Eye (tissue), 1 donor: Measurements from ENCODE around the gene LFNG.

Experiments used
- DNase-seq: peaks from one replicate; pipeline ENCODE4 v3.0.0-alpha.2; 2015

The LFNG gene

GRCh38 chr7:2504128-2504888 lies 15.3 kb upstream of the LFNG start:
- DNase-seq: no peak

DNA sequence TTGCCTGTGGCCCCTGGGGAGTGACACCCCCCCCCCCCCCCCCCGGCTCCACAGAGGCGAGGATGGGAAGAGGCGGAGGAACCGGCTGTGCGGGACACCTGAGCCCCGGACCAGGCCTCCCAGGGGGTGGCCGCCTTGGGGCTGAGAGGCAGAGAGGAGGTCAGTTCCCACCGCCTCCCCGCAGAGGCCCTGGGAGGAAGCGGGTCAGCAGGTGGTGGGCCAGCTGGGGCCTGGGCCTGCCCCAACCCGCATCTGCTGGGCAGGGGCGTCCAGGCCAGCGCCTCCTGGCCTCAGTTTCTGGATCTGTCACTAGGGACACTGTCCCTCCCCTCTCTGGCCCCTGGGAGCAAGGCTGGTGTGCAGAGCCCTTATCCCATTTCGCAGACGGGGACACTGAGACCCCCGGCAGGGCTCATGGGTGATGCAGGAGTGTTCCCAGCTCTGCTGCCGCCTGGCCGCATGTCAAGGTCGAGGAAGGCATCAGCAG lies 14.6 kb upstream of the LFNG start:
- DNase-seq: no peak

DNA sequence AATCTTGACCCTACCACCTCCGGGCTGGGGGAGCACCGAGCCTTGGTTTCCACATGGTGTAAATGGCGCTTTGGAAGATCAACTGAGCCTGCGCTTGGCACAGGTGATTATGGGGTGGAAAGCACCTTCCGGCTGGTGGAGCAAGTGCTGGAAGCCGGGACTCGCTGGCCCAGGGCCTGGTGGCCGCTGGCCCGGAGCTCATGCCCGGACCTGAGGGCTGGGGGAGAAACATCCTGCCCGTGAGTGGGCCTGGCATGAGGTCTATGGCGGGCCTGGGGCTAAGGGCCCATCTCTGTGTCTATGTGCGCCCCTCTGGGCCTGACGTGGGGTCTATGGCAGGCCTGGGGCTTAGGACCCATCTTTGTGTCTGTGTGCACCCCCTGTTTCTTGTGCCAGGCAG lies 14.2 kb upstream of the LFNG start:
- no peak for DNase-seq

DNA sequence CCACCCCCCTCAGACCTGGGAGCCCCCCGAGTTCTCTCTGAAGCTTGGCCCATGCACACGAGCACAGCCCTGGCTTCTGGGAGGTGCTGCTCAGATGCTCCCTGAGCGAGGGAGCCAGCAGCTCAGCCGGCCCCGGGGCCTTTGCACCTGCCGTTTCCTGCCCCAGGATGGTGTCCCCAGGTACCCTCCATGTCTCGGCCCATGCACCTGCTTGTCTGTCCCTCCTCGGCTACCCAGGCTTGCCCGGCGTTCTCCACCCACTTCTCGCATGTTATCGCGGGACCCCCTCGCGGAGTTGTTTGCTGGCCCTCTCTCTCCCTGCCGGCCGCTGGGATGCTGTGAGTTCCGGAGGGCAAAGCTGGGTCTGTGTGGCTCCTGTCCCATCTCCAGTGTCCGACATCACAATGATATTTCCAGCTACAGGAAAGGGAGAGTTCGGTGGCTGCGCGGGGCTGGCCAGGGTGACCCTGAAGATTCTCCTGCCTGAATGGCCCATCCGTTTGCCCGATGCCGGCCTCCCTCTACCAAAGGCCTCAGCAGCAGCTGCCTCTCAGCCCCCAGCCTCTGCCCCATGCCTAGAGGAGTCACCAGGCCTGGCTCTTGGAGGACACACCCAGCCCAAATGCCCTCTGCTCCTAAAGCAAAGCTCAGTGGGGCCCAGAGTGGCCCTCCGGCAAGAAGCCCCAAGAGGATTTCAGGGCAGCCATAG lies 12.2 kb upstream of the LFNG start:
- DNase-seq: no peak

DNA sequence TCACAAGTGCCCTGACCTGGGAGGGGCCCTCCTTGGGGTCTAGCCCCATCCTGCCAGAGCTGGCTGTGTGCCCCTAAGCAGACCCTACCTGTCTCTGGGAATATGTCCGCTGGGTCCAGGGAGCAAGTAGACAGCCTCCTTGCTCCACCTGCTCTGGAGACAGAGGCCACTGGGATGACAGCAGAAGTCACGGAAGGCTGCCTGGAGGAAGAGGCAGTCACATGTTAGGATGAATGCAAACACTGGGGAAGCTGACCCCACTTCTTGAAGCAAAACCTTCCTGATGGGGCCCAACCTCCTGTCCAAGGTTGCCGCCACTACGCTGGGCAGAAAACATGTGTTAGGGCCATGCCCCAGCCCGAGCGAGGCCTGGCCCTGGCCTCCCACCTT lies 11.7 kb upstream of the LFNG start:
- DNase-seq: peak; percentile 18

- DNase-seq: peak; percentile 83
Observed at GRCh38 chr7:2508327-2509215, 11.0 kb upstream of the LFNG start.

- DNase-seq: no peak
Observed at GRCh38 chr7:2509298-2509906, 10.2 kb upstream of the LFNG start.

GRCh38 chr7:2510130-2510776 lies 9.3 kb upstream of the LFNG start:
- DNase-seq: no peak

- no peak for DNase-seq
Observed at GRCh38 chr7:2510909-2511768, 8.4 kb upstream of the LFNG start.

- no peak for DNase-seq
Observed at GRCh38 chr7:2511769-2512168, 7.8 kb upstream of the LFNG start.

DNA sequence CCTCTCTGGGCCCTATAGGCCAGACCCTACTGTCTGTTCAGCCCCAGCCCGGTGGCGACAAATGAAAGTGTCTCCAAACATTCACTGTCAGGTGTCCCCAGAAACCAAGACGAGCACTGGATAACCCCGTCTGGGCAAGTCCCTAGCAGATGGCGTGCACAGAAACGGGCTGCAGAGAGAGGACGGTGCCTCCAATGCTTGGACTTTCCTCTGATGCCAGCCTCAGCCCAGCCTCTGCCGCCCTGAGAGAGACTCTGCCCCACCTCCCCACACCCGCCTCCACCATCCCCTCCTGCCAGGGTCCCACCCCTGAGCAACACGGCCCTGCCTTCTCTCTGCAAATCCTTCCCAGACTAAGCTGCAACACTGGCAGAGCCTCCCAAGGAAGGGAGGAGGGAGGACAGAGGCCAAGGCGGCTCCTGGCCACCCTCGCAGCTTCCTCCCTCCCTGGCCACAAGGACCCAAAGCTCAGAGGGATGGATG lies 7.4 kb upstream of the LFNG start:
- no peak for DNase-seq

- DNase-seq: no peak
Observed at GRCh38 chr7:2512713-2513112, 6.9 kb upstream of the LFNG start.

DNA sequence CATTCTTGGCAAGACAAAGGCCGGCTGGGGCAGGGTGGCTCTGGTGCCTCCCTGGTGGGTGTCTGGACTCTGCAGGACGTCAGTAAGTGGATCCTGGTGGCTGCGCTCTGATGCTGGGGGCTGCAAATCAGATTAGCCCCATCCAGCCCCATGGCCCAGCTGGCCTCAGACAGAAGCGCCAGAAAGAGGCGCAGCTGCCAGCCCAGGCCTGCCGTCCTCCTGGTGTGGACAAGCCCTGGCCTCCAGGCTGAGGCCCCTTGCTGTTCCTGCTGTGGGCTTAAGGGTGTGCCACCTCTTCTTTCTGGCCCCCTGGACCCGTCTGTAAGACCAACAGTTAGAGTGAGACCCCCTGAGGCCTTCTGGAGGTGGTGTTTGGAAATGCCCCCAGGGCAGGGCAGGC lies 5.9 kb upstream of the LFNG start:
- DNase-seq: no peak

- DNase-seq: no peak
Observed at GRCh38 chr7:2514473-2515423, 4.8 kb upstream of the LFNG start.

DNA sequence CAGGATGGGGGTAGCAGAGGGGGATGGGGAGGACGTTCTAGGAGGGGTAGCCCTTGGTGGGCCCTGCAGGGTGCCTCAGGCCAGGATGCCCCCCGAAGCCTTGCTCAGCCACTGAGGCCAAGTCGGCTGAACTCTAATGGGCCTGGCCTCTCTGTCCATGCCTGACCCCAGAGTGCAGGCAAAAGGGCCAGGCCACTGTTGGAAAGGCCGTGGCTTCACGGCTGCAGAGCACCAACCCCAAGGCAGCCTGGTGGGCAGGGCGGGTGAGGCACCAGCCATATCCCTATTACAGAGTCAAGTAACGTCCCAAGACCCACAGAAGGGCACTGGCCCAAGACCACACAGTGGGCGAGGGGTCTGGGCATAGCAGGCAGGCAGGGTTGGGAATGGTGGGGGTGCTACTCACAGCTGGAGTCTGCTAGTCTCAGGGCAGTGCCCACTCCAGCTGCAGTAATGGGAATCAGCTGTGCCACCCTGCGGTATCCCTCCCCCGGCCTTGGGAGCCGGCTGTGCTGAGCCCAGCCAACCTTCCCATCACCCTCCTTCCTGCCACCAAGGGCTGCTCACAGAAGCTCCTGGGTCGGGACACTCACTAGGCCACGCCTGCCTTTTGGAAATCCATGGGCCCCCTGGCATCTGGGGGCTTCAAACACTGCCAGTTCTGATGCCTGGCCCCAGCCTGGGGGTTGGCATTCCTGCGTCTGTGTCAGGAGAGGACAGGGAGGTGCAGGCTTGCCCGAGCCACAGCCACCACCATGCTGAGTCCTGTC lies 4.0 kb upstream of the LFNG start:
- no peak for DNase-seq

GRCh38 chr7:2516194-2516555 lies 3.4 kb upstream of the LFNG start:
- peak; percentile 63 for DNase-seq

- peak; percentile 78 for DNase-seq
Observed at GRCh38 chr7:2517026-2517425, 2.5 kb upstream of the LFNG start.

GRCh38 chr7:2517678-2518507 lies 1.7 kb upstream of the LFNG start:
- DNase-seq: peak; percentile 68
